Kidney tubule cell (primary cell): ENCODE measurements around the gene SLC6A20.

Experiments used
- DNase-seq: peaks from one replicate; pipeline ENCODE4 v3.0.0-alpha.2; 2018; ENCODE audit warnings: low spot score

Gene SLC6A20

DNA sequence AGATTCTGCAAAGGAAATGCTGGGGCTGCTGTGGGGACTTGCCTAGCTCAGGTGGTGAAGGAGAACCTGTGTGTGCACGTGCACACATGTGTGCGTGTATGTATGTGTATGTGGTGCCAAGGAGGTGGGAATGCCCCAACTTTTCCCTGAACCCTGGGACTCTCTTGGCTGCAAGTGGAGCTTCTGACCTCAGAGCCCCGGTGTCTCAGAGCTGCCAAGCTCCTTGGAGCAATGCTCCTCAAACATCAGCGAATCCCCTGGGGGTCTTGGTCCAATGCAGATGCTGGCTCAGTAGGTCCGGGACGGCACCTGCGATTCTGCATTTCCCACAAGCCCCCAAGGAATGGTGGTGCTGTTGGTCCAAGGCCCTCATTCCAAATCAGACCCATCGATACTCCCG is 5.8 kb upstream of the SLC6A20 start:
- no peak for DNase-seq

DNA sequence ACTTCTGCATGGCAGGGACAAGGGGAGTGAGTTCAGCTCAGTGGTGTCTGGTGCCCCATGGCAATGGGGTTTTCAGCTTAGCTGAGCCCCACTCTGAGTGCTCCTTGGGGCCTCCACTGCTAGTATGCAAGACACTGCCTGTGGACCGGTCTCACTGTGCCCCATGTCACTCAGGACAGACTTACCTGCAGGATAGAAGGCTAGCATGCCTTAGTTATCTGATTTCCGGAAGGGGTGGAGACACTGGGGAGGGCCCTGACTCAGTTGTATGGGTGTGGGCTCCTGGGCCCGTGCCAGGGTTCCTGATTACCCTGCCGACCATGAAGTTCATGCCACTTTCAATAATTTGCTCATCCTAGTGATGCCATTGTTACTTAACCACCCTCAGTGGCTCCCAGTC is 4.3 kb upstream of the SLC6A20 start:
- DNase-seq = peak; percentile 34

DNA sequence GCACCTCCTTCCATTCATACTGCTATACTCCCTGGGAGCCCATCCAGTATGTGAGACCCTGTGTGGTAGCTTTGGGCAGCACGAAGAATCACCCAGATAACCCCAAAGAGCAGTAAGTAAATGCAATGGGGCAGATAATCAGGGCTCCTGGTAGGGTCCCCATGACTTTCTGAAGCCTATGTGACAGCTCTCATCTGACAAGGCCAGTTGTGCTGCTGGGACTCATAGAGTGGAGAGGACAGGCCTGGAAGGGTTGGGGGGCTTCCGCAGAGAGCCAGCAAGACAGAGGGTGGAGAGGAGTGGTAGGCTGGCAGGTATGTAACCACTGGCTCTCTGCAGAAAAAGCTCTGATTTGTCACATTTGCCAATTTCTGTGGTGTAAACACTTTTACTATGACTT is 3.2 kb upstream of the SLC6A20 start:
- DNase-seq = no peak

DNA sequence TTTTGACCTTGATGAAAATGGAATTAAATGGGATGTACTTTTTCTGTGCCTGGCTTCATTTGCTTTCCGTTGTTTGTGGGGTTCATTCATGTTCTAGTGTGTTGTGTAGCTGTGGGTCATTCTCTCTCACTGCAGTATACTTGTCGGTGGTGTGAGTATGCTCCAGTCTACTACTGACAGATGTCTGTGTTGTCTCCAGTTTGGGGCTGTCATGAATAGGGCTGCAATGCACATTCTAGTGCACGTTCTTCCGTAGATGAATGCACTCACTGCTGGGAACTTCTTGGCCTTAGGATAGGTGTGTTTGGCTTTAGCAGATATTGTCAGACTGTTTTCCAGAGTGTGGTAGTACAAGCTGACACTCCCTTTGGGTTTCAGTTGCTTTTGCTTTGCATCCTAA is 1.7 kb upstream of the SLC6A20 start:
- no peak for DNase-seq

DNA sequence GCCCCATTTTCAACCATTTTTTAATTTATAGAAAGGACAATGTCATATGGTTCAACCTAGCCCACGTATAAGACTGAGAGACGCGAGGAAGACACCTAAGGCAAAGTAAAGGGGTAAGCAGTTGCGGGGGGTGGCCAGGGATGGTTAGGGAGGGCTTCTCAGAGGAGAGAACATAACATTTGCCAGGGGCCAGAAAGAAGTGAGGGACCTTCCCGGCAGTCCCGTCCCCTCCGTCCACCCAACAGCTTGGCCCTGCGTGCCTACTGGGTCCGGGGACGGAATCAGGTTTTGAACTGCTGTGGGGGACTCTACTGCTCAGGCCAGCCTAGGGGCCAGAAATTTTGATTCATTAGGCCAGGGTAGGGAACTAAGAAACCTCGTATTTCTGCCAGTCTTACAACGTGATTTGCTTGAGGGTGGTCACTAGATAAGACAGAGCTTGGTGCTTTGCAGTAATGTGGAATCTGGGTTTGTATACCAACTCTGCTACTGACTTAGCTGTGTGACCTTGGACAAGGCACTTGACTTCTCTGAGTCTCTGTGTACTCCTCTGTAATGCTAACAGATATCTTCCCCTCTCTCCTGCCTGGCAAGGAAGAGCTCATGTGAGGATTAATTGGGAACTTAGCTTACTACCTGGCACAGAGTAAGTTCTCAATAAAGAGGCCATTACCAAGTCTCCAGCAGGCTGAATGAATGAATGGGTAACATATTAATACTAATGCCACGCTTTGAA is 734 bp upstream of the SLC6A20 start:
- DNase-seq = no peak

DNA sequence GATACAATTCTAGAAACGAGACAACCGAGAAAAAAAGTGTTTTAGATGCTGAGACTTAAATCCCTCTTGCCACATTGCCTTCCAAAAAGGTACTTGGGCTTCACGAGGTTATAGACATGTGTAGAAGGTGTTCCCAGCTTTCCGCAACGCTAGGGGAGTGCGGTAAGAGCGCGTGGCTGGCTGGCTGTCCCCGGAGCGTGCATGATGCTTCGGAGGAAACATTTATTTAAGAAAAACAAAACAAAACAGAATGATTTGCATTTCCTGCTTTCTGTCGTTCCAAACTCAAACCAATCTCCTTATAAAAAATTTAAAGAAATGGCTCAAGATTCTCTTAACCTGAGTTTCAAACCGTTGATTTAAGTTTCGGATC is 841 bp downstream of the SLC6A20 start:
- no peak for DNase-seq

DNA sequence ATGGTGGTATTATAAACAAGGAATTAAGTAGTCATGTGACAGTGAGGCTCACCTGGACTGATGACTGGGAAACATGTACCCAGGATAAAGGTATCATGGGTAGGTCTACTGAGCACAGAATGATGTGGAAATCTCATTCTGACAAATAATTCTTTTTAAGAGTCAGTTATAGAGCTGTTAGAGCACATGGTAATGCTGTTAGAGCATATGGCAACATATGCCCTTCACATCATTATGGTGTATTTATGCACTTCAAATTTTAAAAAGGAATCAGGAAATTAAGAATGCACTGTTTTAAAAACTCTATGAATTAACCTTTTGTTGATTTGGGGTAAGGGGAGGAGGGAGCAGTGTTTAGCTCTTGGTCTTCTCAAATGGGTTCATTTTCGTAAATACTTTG is 1.7 kb downstream of the SLC6A20 start:
- no peak for DNase-seq

DNA sequence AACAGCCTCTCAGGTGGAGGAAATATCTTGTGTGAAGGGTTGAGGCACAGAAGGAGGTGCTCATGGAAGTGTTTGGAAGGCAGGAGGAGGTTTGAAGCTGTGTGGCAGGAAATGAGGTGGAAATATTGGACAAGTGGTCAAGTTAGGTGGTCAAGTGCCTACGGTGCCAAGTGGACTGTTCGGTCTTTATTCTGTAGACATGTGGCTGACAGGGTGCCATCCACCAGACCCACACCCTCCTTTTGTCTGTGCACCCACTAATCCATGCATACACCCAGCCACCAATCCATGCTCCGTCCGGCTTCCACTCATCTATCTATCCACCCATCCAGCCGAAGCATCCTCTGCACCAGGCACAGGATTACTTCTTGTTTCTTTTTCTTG is 2.2 kb downstream of the SLC6A20 start:
- DNase-seq = no peak

DNA sequence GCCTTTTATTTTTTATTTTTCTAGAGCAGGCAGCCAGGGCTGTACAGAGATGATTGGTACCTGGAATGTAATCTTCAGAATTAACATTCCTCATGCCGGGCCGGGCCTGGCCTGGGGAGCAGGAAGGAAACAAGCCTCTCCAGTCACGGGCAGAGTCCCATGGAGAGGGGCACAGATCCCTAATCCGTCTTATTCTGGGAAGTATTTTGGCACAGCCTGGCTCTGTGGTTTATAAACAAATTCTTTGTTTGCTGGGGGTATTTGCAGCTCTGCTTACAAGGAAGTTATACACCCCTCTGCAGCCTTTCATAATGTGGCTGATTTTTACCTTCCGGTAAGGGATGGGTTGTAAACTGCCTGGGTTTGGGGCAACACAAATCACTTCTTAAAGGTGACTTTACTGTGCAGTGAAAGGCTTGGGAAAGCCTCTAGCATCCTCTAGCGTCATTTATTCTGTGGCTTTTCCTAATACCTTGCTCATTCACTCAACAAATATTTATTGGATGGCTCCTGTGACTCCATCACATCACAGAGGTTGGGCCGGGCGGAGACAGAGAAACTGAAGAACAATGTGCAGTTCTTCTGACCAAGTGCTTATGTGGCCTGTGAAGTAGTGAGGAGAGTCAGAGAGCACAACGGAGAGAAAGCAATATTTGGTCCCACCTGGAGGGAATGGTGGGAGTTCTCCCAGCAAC is 2.7 kb downstream of the SLC6A20 start:
- DNase-seq = peak; percentile 29

DNA sequence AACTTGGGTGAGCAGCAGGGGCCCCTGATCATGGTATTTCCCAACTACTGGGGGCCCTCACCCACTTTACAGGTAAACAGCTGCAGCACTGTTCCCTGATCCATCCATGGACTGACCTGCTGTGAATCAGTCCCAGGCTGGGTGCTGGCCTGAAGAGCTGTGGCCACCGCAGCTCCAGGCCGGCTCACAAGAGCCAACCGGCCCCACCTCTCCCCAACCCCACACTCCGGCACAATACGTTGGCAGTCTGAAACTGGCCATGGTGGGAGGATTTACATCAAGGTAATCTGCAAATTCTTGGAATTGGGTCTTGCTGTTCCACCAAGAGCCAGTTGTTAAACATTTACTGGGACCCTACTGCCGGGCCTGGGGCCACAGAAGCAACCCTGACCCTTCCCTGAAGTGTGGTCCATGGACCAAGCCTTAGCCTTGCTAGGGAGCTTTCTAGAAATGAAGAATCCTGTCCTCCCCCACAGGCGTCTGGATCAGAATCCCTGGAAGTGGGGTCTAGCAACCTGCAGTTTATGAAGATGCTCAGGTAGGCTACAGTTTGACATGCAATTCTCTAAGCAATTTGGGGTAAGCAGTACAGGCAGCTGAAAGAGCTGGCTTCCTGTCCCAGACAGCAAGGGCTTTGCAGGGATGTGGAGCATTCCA is 3.7 kb downstream of the SLC6A20 start:
- no peak for DNase-seq

DNA sequence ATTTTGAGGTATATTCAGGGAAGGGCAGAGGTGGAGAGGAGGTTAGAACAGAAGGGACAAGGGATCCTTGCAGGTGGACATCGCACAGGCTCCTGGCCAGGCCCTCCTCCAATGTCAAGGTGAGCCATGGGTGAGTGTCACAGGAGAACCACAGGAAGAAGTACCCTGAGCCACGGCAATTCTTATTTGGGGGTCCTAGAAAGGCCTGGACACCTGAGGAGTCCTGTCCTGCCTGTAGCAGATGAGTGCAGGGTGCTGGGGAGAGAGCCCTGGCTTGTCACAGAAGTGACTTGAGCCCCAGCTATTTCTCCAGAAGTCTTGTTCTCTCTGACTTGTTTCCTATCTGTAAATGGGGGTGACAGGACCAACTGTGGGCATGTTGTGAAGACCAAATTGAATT is 4.3 kb downstream of the SLC6A20 start:
- DNase-seq = no peak

DNA sequence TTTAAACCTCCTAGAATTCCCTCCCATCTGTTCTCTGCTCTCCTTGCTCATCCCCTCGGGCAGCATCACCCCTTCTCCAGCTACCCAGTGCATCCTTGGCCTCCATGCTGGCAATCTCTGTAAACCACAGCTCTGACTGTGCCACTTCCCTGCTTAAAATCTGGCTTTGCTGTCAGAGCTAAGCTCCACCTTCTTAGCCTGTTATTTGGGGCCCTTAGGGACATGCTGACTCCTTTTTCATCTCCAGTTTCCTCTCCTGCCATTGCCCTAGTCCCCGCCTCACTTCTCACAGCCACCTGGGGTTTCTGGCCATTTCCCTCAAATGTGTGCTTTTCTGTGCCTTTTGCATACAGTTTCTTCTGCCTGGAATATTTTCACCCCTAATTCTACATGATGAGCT is 5.7 kb downstream of the SLC6A20 start:
- DNase-seq = no peak

DNA sequence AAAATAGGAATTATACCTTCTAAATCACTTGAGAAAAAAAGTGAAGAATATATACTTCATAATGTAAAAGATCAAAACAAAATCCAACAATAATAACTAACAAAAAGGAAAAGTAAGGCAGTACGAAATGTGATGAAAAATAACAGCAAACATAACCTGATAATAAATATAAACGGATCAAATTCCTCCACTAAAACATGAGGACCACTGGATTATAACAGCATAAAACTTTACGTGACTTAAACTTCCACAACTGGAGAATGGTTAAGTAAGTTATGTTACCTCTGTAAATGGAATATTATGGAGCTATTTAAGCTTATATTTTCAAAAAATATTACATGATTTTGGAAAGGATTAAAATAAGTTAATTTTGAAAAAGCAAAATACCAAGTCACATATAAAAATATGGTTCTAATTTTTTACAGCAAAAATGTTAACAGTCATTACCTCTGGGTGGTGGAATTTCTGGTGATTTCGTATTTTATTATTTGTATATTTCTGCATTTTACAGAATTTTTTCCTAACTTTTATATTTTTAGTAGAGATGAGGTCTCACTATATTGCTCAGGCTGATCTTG is 7.0 kb downstream of the SLC6A20 start:
- DNase-seq = no peak

DNA sequence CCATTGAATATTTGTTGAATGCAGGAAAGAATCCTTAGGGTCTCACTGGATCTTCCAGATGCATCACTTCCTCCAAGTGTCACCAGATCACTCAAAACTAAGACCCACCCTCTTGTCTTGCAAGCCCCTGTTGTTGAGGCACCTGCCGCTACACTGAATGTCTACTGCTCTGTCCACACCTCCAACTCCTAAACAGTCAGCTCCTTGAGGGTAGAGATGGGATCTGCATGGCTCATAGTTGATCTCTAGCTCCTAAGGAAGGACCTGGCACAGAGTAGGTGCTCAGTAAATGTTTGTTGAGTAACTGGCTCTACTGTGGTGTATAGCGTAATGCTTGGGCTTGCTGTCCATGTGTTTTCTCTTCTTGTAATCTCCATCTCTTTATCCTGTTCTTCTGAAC is 8.8 kb downstream of the SLC6A20 start:
- DNase-seq = no peak

DNA sequence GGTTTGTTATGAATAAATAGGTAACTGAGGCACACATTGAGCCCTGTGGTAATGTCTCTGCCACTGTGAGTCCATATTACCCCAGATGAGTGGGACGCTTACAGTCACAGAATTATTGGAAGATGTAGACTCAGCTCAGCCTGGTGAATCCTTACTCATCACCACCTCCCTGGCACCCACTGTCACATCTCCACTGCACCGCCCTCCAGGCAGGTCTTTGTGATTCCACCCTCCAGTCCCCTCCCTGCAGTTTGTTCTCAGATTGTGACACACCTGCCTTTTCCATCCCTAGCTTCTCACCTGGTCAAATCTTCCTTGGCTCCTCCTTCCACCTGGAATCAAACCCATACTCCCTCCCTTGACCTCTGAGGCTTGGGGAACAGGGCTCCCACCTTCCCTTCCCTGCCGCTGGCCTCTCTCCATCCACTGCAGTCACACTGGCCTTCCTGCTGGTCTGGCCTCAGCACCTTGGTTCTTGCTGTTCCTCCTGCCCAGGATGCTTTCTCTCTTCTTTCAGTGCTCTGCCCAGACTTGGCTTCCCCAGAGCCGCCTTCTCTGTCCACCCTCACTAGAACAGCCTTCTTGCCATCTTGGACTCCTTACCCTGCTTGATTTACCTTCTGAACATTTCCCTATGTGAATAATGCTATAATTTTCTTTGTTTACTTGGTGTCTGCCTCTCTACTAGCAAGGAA is 9.4 kb downstream of the SLC6A20 start:
- DNase-seq = no peak

DNA sequence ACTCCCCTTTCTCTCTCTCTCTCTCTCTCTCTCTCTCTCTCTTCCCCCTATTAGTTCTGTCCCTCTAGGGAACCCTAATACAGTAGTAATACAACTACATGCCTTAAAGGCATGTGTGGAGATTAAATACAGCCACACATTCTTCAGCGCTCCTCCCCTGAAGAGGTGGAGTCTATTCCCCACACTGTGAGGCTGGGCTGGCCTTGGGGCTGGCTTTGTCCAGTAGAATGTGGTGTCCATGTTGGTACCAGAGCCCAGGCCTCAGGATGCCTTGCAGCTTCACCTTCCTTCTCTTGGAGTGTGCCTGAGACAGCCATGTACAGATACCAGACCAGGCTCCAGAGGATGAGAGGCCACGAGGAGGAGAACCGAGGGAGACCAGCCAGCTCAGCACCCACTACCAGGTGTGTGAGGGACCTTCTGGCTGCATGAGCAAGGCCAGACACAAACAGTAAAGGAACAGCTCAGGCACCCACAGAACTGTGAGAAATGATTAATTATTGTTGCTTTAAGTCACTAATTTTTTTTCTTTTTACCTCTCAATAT is 10.7 kb downstream of the SLC6A20 start:
- DNase-seq = no peak

DNA sequence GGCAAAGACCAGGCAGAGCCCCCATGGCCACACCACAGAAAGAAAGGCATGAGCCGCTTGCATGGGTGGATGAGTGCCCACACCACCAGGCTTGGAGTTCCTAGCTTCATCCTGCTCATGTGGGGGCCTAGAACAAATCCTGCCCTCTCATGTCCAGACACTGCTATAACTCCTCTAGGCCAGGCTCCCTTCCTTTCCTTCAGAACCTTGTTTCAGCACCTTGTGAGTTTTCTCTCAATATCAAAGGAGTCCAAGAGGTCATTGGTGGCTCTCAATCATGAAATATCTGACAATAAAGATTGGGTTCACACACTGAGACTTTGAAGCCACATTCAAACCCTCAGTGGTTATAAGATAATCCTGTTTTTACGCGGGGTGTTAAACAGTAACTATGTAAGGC is 12.7 kb downstream of the SLC6A20 start:
- no peak for DNase-seq

DNA sequence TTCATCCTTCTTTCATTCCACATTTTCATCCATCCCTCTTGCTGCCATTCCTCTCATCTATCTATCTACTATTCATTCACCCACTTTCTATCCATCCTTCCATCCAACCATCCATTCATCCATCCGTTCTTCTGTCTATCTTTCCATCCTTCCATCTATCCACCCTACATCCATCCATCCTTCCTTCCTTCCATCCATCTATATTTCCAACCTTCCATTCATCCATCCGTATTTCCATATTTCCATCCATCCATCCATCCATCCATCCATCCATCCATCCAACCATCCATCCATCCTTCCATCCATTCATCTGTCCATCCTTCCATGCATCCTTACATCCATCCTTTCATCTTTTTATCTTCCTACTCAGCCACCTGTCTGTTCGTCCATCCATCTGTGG is 14.0 kb downstream of the SLC6A20 start:
- no peak for DNase-seq

DNA sequence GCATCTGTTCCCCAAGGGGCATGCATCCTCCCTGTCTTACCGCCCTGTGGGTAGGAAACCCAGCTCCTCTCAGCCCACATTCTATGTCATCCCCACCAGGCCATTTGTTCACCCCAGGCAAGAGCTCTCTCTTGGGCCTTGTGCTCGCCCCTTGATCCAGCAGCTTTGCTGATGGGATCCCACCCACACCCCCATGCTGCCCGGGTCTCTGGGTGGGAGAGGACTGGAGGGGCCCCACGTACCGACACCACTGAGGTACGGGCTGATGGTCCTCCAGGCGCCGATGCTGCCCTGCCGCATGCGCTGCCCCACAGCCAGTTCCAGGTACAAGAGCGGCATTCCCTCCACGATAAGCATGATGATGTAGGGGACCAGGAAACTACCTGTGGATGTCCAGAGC is 14.5 kb downstream of the SLC6A20 start:
- DNase-seq = no peak

DNA sequence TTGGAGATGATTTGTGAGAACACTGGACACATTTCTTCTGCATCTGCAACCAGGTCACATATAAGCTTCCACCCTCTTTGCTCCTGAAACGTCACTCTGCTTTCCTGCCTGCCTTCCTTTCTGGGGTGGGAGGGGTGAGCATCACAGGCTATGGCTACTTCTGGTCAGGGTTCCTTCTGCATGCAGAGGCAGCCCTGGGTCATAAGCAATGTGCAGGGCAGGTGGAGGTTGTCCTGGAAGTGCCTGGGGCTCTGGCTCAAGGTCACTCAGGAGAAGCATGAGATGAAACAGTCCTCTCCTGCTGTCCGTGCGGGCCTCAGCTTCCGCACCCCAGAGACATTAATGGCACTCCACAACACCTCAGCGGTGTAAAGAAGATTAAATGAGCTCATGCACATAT is 15.1 kb downstream of the SLC6A20 start:
- no peak for DNase-seq

DNA sequence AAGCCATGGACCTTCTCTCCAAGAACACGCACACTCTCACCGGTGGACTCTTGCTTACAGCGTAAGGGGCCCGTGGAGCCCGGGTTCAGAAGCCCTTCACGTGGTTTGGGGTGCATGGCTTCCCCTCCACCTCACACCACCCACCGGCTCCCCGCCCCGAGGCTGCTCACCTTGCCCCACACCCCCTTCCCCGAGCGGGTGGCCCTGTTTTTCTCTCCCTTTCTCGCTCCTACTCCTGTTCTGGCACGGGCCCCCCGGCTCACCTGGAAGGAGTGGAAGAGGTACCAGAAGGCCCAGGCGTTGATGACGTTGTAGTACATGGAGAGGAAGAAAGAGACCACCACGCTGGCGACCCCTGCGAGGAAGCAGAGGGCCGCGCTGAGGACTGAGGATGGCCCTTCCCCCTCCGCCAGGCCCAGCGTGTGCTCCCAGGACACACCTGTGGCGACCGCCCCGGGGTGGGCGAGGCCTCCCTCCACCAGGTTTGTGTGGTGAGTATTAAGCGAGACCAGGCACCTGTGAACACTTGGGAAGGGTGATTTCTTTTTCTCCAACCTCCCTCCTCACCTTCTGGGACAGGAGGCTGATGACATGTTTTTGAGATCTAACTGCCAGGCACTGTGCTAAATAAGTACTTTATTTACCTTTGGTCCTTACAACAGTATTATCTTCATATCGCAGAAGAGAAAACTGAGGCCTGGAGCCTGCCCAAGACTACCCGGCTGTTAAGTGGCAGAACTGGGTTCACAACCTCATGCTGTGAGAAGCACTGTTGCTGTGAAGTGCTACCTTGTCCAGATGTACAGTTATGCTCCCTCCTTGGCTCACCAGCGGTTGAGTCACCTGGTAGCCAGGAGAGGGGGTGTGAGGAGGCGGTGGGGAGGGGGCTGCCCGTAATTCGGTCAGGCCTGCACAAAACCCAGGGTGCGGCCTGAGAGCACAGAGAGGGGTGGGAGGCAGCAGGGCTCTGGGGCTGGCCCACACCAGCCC is 16.3 kb downstream of the SLC6A20 start:
- no peak for DNase-seq
